OCI-LY7 (cell line): ENCODE measurements around the gene KCNK6. TPM values are rescaled to one million over a fixed set of nuclear protein-coding genes. Genes with fewer than 3 reads are reported as not detected.

Source experiments
- BruUV-seq: library from RNA; stranded (reverse); fragments of 400-500 nt; replicated peaks from 2 replicates; lab custom pipeline; 2021; lab: Mats Ljungman, UMichigan
- CTCF ChIA-PET: fragments of 300-600 bp; sonication (Branson Sonifier 250); formaldehyde crosslinking; loops from one replicate; lab custom pipeline; 2022; ENCODE audit warnings: antibody characterized with exemption; ENCODE audit not compliant: unreplicated experiment; lab: Charles Lee
- POLR2A ChIA-PET: fragments of 300-600 bp; sonication (Branson Sonifier 250); formaldehyde crosslinking; loops from one replicate; lab custom pipeline; 2022; ENCODE audit warnings: antibody characterized with exemption; lab: Charles Lee
- DNase-seq: peaks from one replicate; pipeline ENCODE4 v3.0.0-alpha.2; 2015; ENCODE audit warnings: low spot score
- H2AFZ ChIP-seq: fragments of 200-600 bp; sonication (generic), shearing (Covaris generic); 2 replicates; pipeline ENCODE4 v1.6.1; 2014; ENCODE audit warnings: mild to moderate bottlenecking, antibody characterized with exemption, low read length, moderate library complexity
- H3K27ac ChIP-seq: fragments of 200-600 bp; sonication (generic); 2 replicates; pipeline ENCODE4 v1.5.1; 2014; ENCODE audit warnings: mixed run types, low read depth, mild to moderate bottlenecking, moderate library complexity, low read length, inconsistent platforms; ENCODE audit not compliant: poor library complexity, severe bottlenecking
- H3K36me3 ChIP-seq: fragments of 200-600 bp; sonication (generic); 2 replicates; pipeline ENCODE4 v1.6.1; 2014; ENCODE audit warnings: mild to moderate bottlenecking, antibody characterized with exemption, low read length, moderate library complexity, mixed read lengths; ENCODE audit not compliant: insufficient read depth
- H3K4me1 ChIP-seq: fragments of 200-600 bp; sonication (generic); 2 replicates; pipeline ENCODE4 v1.5.1; 2014; ENCODE audit warnings: mild to moderate bottlenecking, low read length; ENCODE audit not compliant: insufficient read depth, poor library complexity, severe bottlenecking
- H3K4me2 ChIP-seq: fragments of 200-600 bp; sonication (generic); 2 replicates; pipeline ENCODE4 v1.6.1; 2014; ENCODE audit warnings: mild to moderate bottlenecking, low read length
- H3K4me3 ChIP-seq: fragments of 200-600 bp; sonication (generic); 2 replicates; pipeline ENCODE4 v1.5.1; 2014; ENCODE audit warnings: mild to moderate bottlenecking, low read depth, low read length; ENCODE audit not compliant: poor library complexity, severe bottlenecking
- H3K79me2 ChIP-seq: fragments of 200-600 bp; sonication (generic); 2 replicates; pipeline ENCODE4 v1.6.1; 2016; ENCODE audit warnings: low read depth, mild to moderate bottlenecking, low read length, moderate library complexity, mixed read lengths; ENCODE audit not compliant: insufficient read depth
- H3K9me2 ChIP-seq: fragments of 200-600 bp; sonication (generic); 2 replicates; pipeline ENCODE4 v1.6.1; 2016; ENCODE audit warnings: mild to moderate bottlenecking, low read length, mixed read lengths; ENCODE audit not compliant: insufficient read depth
- H3K9me3 ChIP-seq: fragments of 200-600 bp; sonication (generic); 2 replicates; pipeline ENCODE4 v1.6.1; 2014; ENCODE audit warnings: mild to moderate bottlenecking, mixed run types, low read length, mixed read lengths
- H4K20me1 ChIP-seq: fragments of 200-600 bp; sonication (generic); 2 replicates; pipeline ENCODE4 v1.6.1; 2014; ENCODE audit warnings: mild to moderate bottlenecking, antibody characterized with exemption, low read length, moderate library complexity, mixed read lengths; ENCODE audit not compliant: insufficient read depth
- CTCF ChIP-seq: fragments of 200-600 bp; sonication (generic); conservative IDR thresholded peaks from 2 replicates; pipeline ENCODE4 v1.5.1; 2014; ENCODE audit warnings: mild to moderate bottlenecking, antibody characterized with exemption, low read length, moderate library complexity, mixed read lengths
- EZH2phosphoT487 ChIP-seq: fragments of 200-600 bp; sonication (generic); IDR thresholded peaks from 2 replicates; pipeline ENCODE4 v1.6.1; 2018; ENCODE audit warnings: low read depth, borderline replicate concordance, mild to moderate bottlenecking, mixed run types, antibody characterized with exemption, low read length, moderate library complexity, mixed read lengths
- intact Hi-C: fragments of 100-400 bp; cut with micrococcal nuclease; formaldehyde crosslinking; loops from one replicate; pipeline ENCODE4 v1.10.0; 2022; ENCODE audit not compliant: unreplicated experiment
- total RNA-seq, 2 experiments: library from RNA; depleted of rRNA in 1 of 2; stranded (reverse); fragments of >200 nt in 1 of 2; shearing (Covaris generic) in 1 of 2; gene quantifications; 2 replicates each; pipeline ENCODE4 v1.2.3, GENCODE V29; 2014 to 2022

KCNK6 gene
- total RNA-seq, 2 experiments from 2014 or later: 1.7 to 6.9 TPM

DNA sequence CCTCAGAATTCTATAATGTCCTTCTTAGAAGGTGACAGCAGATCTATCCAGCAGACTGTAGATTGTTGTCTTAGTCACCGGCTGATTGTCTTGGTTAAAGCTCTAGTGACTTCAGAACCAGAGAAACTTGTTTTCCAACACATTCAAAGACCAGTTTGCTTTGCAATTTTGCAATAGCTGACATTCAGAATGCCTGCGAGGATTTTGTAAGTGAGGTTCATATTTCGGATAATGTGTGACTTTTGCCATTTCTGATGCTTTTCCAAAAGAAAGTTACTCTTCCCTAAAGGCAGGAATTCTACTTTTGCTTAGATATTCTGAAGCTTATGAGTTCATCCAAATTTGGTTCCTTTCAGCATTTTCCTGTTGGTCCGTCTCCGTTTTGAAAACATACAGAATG, 42.1 kb upstream of the KCNK6 start:
- Histone ChIP-seq H3K79me2 (no peaks in the 10 kb centered on the region), H3K36me3 (no peaks in the 10 kb centered on the region), H3K27ac (no peak overlapping the region), H3K4me2 (no peak overlapping the region), H2AFZ (no peak overlapping the region), H3K4me3 (no peak overlapping the region), H3K9me2 (no peaks in the 10 kb centered on the region), H3K4me1 (peaks cover 6% of the 10 kb centered on the region), H4K20me1 (no peaks in the 10 kb centered on the region), H3K9me3 (no peaks in the 10 kb centered on the region)
- no peak for TF ChIP-seq EZH2phosphoT487
- TF ChIP-seq CTCF: no peak
- ChIA-PET POLR2A (no interaction called here), CTCF (interaction anchor here (0.5 kb wide), 1 partner anchor 502 kb away, joined by 3 read pairs; no protein-coding TSS in a partner anchor)
- no peak for DNase-seq
- intact Hi-C loops: no loop called here
- BruUV-seq: no TSS peak

DNA sequence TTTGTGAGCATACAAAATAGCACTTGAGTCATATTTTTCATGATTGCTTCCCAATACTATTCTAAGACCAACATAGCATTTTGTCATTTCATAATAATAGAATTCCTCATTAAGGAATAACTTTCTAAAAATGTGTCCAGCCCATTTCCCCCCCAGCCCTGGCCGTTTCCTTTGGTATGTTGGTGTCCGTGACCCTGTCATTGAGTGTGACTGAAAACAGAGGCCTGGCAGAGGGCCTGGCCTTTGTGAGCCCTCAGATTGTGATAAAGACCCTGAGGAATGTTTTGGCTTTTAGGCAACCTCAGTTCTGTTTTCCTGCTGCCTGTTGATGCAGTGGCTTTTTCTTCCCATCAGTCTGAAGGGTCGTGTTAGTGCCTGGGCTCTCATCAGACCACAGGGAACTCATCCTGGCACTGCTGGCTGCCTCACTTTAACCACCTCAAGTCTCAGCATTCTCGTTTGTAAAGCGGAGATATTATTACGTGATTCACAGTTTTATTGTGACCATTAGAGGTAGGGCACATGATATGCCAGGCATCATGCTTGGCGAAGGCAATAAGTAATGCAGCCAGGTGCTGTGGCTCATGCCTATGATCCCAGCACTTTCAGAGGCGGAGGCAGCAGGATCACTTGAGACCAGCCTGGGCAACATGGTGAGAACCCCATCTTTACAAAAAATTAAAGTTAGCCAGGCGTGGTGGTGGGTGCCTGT, 41.5 kb upstream of the KCNK6 start:
- Histone ChIP-seq H3K9me3 (no peaks in the 10 kb centered on the region), H3K79me2 (no peaks in the 10 kb centered on the region), H3K4me2 (no peak overlapping the region), H2AFZ (no peak overlapping the region), H3K4me3 (no peak overlapping the region), H3K27ac (no peak overlapping the region), H3K36me3 (no peaks in the 10 kb centered on the region), H4K20me1 (no peaks in the 10 kb centered on the region), H3K4me1 (peaks cover 6% of the 10 kb centered on the region), H3K9me2 (no peaks in the 10 kb centered on the region)
- TF ChIP-seq CTCF (no peak), EZH2phosphoT487 (no peak)
- ChIA-PET CTCF (interaction anchor here (0.5 kb wide), 1 partner anchor 501 kb away, joined by 3 read pairs; no protein-coding TSS in a partner anchor), POLR2A (no interaction called here)
- DNase-seq: no peak
- intact Hi-C loops: no loop called here
- BruUV-seq: no TSS peak

- Histone ChIP-seq H3K9me2 (no peaks in the 10 kb centered on the region), H4K20me1 (no peaks in the 10 kb centered on the region), H3K4me3 (no peak overlapping the region), H2AFZ (no peak overlapping the region), H3K4me2 (no peak overlapping the region), H3K36me3 (no peaks in the 10 kb centered on the region), H3K79me2 (no peaks in the 10 kb centered on the region), H3K27ac (no peak overlapping the region), H3K4me1 (peaks cover 6% of the 10 kb centered on the region), H3K9me3 (no peaks in the 10 kb centered on the region)
- TF ChIP-seq EZH2phosphoT487: no peak
- TF ChIP-seq CTCF: no peak
- no peak for DNase-seq
- POLR2A ChIA-PET: no interaction called here
- CTCF ChIA-PET: no interaction called here
- intact Hi-C loops: no loop called here
- no TSS peak for BruUV-seq
These were observed 40.9 kb upstream of the KCNK6 start for GRCh38 chr19:38278751-38279150.
